ENCODE results near the gene RPL27A.

The RPL27A gene

DNA sequence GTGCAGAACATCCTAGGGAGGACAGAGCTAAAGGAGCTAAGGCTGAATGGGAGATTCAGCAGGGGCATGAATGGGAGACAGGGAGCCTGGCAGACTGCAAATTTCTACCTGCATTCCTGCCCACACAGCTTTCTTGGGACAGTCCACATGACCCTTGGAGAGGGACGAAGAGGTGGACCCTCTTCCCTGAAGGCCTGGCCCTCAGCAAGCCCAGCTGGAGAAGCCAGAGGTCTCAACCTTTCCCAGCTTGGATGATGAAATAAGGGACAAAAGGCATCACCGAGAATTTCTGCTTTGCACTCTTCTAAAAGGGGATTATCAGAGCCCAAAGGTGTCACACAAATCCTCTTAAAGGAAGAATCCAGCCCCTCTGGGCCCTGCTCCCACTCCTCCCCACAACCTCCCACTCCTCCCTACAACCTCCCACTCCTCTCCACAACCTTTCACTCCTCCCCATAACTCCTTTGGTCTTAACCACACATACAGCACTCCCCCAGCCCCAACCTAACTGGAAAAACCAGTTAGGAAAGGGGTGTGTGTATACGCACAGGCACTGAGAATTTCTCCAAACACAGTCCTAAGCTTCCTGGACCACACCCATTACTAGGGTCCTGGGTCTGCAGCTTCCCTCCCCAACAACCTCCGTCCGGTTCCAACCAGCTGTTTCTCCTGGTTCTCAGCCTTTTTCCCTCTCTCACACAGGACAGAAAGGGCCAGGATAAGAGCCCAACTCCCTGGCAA lies 38.4 kb downstream of the RPL27A start:
- CTCF ChIA-PET = no interaction called here
- POLR2A ChIA-PET = interaction anchor here (1.4 kb wide), 1 partner anchor 32 kb away, joined by 5 read pairs; no protein-coding TSS in a partner anchor
- DNase-seq (ENCODE audit: extremely low spot score) = no peak
- TF ChIP-seq ARNT (IDR thresholded peaks at IDR 0.05) (no peak), FOXK2 (IDR thresholded peaks at IDR 0.05) (no peak), FOXM1 (IDR thresholded peaks at IDR 0.05; ENCODE audit: borderline replicate concordance) (no peak), HDGF (IDR thresholded peaks at IDR 0.05; ENCODE audit: borderline replicate concordance) (no peak), CTBP1 (IDR thresholded peaks at IDR 0.05; ENCODE audit: borderline replicate concordance) (no peak), NFRKB (IDR thresholded peaks at IDR 0.05) (no peak), ZNF384 (IDR thresholded peaks at IDR 0.05) (no peak), TARDBP (IDR thresholded peaks at IDR 0.05) (no peak)

GRCh38 chr11:8721609-8722500 lies 39.3 kb downstream of the RPL27A start:
- ChIA-PET CTCF (no interaction called here), POLR2A (interaction anchor here (1.4 kb wide), 1 partner anchor 33 kb away, joined by 5 read pairs; no protein-coding TSS in a partner anchor)
- DNase-seq (ENCODE audit: extremely low spot score) = no peak
- TF ChIP-seq ARNT (IDR thresholded peaks at IDR 0.05) (no peak), PKNOX1 (IDR thresholded peaks at IDR 0.05) (peak; percentile 83)

DNA sequence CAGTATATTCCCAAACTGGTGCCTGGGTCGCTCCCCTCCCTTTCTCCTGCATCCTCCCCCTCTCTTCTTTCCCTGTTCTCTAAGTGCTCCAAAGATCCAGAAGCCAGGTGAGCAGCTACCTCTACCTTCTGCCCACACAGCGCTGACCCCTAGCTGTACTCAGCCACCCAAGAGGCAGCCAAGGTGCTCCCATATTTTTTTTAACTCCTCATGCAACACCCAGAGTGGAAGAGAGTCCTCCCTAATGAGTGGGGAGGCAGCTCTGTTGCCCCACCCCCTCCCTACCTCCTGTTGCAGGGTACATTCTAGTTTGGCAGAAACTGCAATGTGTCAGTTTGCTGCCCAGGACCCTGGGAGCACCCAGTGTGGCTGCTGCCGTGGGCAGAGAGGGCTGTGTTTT lies 40.2 kb downstream of the RPL27A start:
- DNase-seq (ENCODE audit: extremely low spot score) = no peak
- ChIA-PET CTCF (no interaction called here), POLR2A (no interaction called here)
- no peak for TF ChIP-seq BHLHE40 (IDR thresholded peaks at IDR 0.05; ENCODE audit: borderline replicate concordance)
- no peak for TF ChIP-seq ARNT (IDR thresholded peaks at IDR 0.05)
- TF ChIP-seq LEF1 (IDR thresholded peaks at IDR 0.05; ENCODE audit: borderline replicate concordance) = no peak
- TF ChIP-seq SP1 (IDR thresholded peaks at IDR 0.05) = no peak
- no peak for TF ChIP-seq NFRKB (IDR thresholded peaks at IDR 0.05)
- no peak for TF ChIP-seq SUZ12 (IDR thresholded peaks at IDR 0.05)
- no peak for TF ChIP-seq FOXA1 (IDR thresholded peaks at IDR 0.05)
- TF ChIP-seq L3MBTL2 (conservative IDR thresholded peaks at IDR 0.05) = no peak
- no peak for TF ChIP-seq HDGF (IDR thresholded peaks at IDR 0.05; ENCODE audit: borderline replicate concordance)
- no peak for TF ChIP-seq CTBP1 (IDR thresholded peaks at IDR 0.05; ENCODE audit: borderline replicate concordance)

- POLR2A ChIA-PET = no interaction called here
- TF ChIP-seq TARDBP (IDR thresholded peaks at IDR 0.05) (no peak), ZNF384 (IDR thresholded peaks at IDR 0.05) (no peak), FOXK2 (IDR thresholded peaks at IDR 0.05) (no peak), SUZ12 (IDR thresholded peaks at IDR 0.05) (no peak), HDGF (IDR thresholded peaks at IDR 0.05; ENCODE audit: borderline replicate concordance) (no peak), ARNT (IDR thresholded peaks at IDR 0.05) (no peak), SP1 (IDR thresholded peaks at IDR 0.05) (no peak), CTBP1 (IDR thresholded peaks at IDR 0.05; ENCODE audit: borderline replicate concordance) (no peak), L3MBTL2 (conservative IDR thresholded peaks at IDR 0.05) (no peak), FOXA1 (IDR thresholded peaks at IDR 0.05) (no peak), BHLHE40 (IDR thresholded peaks at IDR 0.05; ENCODE audit: borderline replicate concordance) (no peak), ELF4 (IDR thresholded peaks at IDR 0.05) (no peak), LEF1 (IDR thresholded peaks at IDR 0.05; ENCODE audit: borderline replicate concordance) (no peak), PKNOX1 (IDR thresholded peaks at IDR 0.05) (no peak)
- DNase-seq (ENCODE audit: extremely low spot score) = no peak
Observed at GRCh38 chr11:8723711-8724110, 41.1 kb downstream of the RPL27A start.

GRCh38 chr11:8724682-8725081 lies 42.1 kb downstream of the RPL27A start:
- ChIA-PET CTCF (interaction anchor here (0.6 kb wide), 1 partner anchor 461 kb away, joined by 3 read pairs; the partner anchor contains the start of gene LMO1), POLR2A (no interaction called here)
- TF ChIP-seq HDGF (IDR thresholded peaks at IDR 0.05; ENCODE audit: borderline replicate concordance) (no peak), ELF4 (IDR thresholded peaks at IDR 0.05) (no peak), L3MBTL2 (conservative IDR thresholded peaks at IDR 0.05) (no peak), CTBP1 (IDR thresholded peaks at IDR 0.05; ENCODE audit: borderline replicate concordance) (no peak), FOXM1 (IDR thresholded peaks at IDR 0.05; ENCODE audit: borderline replicate concordance) (no peak), SP1 (IDR thresholded peaks at IDR 0.05) (no peak), FOXK2 (IDR thresholded peaks at IDR 0.05) (no peak), ARNT (IDR thresholded peaks at IDR 0.05) (no peak), NFRKB (IDR thresholded peaks at IDR 0.05) (no peak), LEF1 (IDR thresholded peaks at IDR 0.05; ENCODE audit: borderline replicate concordance) (no peak), PKNOX1 (IDR thresholded peaks at IDR 0.05) (no peak), FOXA1 (IDR thresholded peaks at IDR 0.05) (no peak), BHLHE40 (IDR thresholded peaks at IDR 0.05; ENCODE audit: borderline replicate concordance) (no peak), TARDBP (IDR thresholded peaks at IDR 0.05) (no peak), ZNF384 (IDR thresholded peaks at IDR 0.05) (no peak)
- no peak for DNase-seq (ENCODE audit: extremely low spot score)

More at GRCh38 chr11:8723711-8724110, 41.1 kb downstream of the RPL27A start:
- CTCF ChIA-PET = no interaction called here

Data from HEK293T (cell line).